K562 (cell line): ENCODE measurements around the gene CMTM1.

ENCODE experiments used
- GATA2 ChIP-seq: sonication (generic); formaldehyde crosslinking; IDR thresholded peaks from 2 replicates; pipeline ENCODE4 v1.4.0; 2020; ENCODE audit warnings: mild to moderate bottlenecking, missing genetic modification reagents
- RBM25 ChIP-seq: fragments of 200-400 bp; formaldehyde crosslinking; IDR thresholded peaks from 2 replicates; pipeline ENCODE4 v1.6.1; 2018; ENCODE audit warnings: low read length, low read depth, moderate library complexity; ENCODE audit not compliant: severe bottlenecking
- SIN3B ChIP-seq: fragments of 450-650 bp; IDR thresholded peaks from 2 replicates; pipeline ENCODE4 v1.6.1; 2017; ENCODE audit warnings: low read depth, mild to moderate bottlenecking, moderate library complexity
- YY1 ChIP-seq, 3 experiments: IDR thresholded peaks; 2 replicates each; pipeline ENCODE4 v1.6.1; 2011; ENCODE audit warnings: low read length in 2 of 3, mild to moderate bottlenecking in 2 of 3, moderate library complexity in 2 of 3, borderline replicate concordance in 1 of 3, control low read depth in 1 of 3, low read depth in 1 of 3; ENCODE audit not compliant: insufficient read depth in 3 of 3, insufficient replicate concordance in 2 of 3, control insufficient read depth in 1 of 3, insufficient read length in 1 of 3; ENCODE audit errors: extremely low read depth in 1 of 3
- TF ChIP-seq, protein P1 (sequence below), 3 experiments: IDR thresholded peaks in 2 of 3; conservative IDR thresholded peaks in 1 of 3; 2 replicates each; pipeline ENCODE4 v1.5.1; 2011 to 2012; ENCODE audit warnings: low read length in 3 of 3, mild to moderate bottlenecking in 3 of 3, control low read depth in 2 of 3, improper control_type of control experiment in 1 of 3, inconsistent platforms in 1 of 3, low read depth in 1 of 3, mixed read lengths in 1 of 3, moderate library complexity in 1 of 3; ENCODE audit not compliant: insufficient read depth in 2 of 3

GRCh38 chr16:66581246-66581952 is 15.2 kb downstream of the CMTM1 start:
- TF ChIP-seq, protein P1, sequence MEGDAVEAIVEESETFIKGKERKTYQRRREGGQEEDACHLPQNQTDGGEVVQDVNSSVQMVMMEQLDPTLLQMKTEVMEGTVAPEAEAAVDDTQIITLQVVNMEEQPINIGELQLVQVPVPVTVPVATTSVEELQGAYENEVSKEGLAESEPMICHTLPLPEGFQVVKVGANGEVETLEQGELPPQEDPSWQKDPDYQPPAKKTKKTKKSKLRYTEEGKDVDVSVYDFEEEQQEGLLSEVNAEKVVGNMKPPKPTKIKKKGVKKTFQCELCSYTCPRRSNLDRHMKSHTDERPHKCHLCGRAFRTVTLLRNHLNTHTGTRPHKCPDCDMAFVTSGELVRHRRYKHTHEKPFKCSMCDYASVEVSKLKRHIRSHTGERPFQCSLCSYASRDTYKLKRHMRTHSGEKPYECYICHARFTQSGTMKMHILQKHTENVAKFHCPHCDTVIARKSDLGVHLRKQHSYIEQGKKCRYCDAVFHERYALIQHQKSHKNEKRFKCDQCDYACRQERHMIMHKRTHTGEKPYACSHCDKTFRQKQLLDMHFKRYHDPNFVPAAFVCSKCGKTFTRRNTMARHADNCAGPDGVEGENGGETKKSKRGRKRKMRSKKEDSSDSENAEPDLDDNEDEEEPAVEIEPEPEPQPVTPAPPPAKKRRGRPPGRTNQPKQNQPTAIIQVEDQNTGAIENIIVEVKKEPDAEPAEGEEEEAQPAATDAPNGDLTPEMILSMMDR (IDR thresholded peaks at IDR 0.05 in 2 of 3, conservative IDR thresholded peaks at IDR 0.05 in 1 of 3; ENCODE audit: insufficient read depth in 2 of 3, low read depth in 1 of 3, low read length in 3 of 3): no peak
- TF ChIP-seq SIN3B (no peak), GATA2 (no peak), RBM25 (no peak), YY1 (IDR thresholded peaks at IDR 0.05; ENCODE audit: borderline replicate concordance in 1 of 3, control insufficient read depth in 1 of 3, extremely low read depth in 1 of 3, insufficient read depth in 3 of 3, insufficient read length in 1 of 3, insufficient replicate concordance in 2 of 3, low read depth in 1 of 3, low read length in 2 of 3) (no peak)
